Thyroid gland (tissue), 4 donors: ENCODE results near the gene PTCD3.
A peak's percentile ranks its signal among the peaks of the same experiment; 100 is the strongest.

Experiments used
- POLR2A ChIP-seq, 2 donors: fragments of 450-650 bp; IDR thresholded peaks; one replicate each; pipeline ENCODE4 v1.6.1; 2017; ENCODE audit warnings: antibody characterized with exemption in 2 of 2, mild to moderate bottlenecking in 2 of 2, moderate library complexity in 1 of 2
- TF ChIP-seq, protein P1 (sequence below), 6 experiments: fragments of 200-600 bp in 3 of 6; fragments of 450-650 bp in 3 of 6; sonication (generic) in 3 of 6; IDR thresholded peaks; one replicate each; pipeline ENCODE4 v1.5.1; 2016 to 2019; ENCODE audit warnings: antibody characterized with exemption in 6 of 6, mild to moderate bottlenecking in 2 of 6, inconsistent platforms in 1 of 6, moderate library complexity in 1 of 6

DNA sequence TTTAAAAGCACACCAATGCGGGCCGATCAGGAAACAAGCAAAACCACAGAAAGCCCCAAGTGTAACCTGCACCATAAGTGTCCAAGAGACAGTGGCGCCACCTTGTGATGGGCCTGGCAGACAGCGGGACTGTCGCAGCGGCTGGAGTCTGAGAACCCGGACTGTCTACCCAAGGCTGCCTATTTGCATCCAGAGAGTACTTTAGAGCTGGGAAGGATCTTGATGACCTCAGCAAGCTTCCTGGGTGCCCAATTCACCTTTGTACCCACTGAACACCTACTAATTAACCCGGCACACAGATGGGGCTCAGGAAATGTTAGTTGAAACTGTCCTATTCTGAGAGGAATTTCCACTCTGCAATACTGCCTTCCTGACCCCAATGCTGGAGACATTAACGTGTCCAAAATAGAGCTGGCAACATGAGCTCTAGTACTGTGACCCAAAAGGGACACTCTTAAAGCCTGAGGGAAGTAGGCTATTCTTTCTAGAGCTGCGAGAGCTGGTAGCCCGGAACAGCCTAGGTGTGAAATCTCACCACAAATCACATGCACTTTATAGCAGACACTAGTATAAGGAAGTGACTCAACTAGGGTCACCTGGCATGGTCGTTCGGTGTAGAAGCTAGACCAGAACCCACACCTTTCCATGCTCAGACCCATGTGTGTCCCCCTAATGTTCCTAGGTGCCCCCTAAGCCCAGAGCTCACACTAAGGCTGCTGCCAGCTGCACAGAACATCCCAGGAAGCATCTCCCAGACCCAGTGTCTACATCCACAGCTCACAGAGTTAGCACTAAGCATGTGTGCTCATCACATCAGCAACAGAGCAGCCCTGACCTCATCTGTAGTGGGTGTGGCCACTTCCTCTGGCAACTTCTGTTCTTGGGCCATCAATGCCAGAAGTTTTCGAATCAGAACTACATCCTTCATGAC, 25.8 kb upstream of the PTCD3 start:
- TF ChIP-seq POLR2A (IDR thresholded peaks at IDR 0.05) = no peak
- TF ChIP-seq, protein P1, sequence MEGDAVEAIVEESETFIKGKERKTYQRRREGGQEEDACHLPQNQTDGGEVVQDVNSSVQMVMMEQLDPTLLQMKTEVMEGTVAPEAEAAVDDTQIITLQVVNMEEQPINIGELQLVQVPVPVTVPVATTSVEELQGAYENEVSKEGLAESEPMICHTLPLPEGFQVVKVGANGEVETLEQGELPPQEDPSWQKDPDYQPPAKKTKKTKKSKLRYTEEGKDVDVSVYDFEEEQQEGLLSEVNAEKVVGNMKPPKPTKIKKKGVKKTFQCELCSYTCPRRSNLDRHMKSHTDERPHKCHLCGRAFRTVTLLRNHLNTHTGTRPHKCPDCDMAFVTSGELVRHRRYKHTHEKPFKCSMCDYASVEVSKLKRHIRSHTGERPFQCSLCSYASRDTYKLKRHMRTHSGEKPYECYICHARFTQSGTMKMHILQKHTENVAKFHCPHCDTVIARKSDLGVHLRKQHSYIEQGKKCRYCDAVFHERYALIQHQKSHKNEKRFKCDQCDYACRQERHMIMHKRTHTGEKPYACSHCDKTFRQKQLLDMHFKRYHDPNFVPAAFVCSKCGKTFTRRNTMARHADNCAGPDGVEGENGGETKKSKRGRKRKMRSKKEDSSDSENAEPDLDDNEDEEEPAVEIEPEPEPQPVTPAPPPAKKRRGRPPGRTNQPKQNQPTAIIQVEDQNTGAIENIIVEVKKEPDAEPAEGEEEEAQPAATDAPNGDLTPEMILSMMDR (IDR thresholded peaks at IDR 0.05) = peak; percentile 74 to 85 (median 80)
